Naive thymus-derived CD4-positive, alpha-beta T cell (primary cell): ENCODE data around the gene TMEM132C. TPM values are rescaled to one million over a fixed set of nuclear protein-coding genes. Genes with fewer than 3 reads are reported as not detected.

ENCODE experiments used
- ATAC-seq: fragments of 150-1000 bp; cut with Tn5 transposase; 2 replicates; pipeline ENCODE4 v1.10.0; 2021; ENCODE audit warnings: mild to moderate bottlenecking, moderate library complexity
- CTCF ChIA-PET: fragments of 350-600 bp; sonication (Branson Sonifier 250); formaldehyde crosslinking; loops from one replicate; lab custom pipeline; 2021; ENCODE audit warnings: antibody characterized with exemption; lab: Charles Lee
- POLR2A ChIA-PET: fragments of 350-600 bp; sonication (Branson Sonifier 250); formaldehyde crosslinking; loops from one replicate; lab custom pipeline; 2021; ENCODE audit warnings: antibody characterized with exemption, inconsistent platforms; lab: Charles Lee
- DNase-seq, 9 donors: peaks; one replicate each; pipeline versions ENCODE4 v3.0.0 to v3.0.0-alpha.2; 2020 to 2022; ENCODE audit warnings: mixed read lengths in 1 of 9
- H3K27ac ChIP-seq: one replicate; pipeline ENCODE4 v1.7.0; 2013; ENCODE audit warnings: mild to moderate bottlenecking, low read depth, low read length, moderate library complexity
- H3K27me3 ChIP-seq, 2 donors: one replicate each; pipeline ENCODE4 v1.7.0; 2013; ENCODE audit warnings: low read length in 2 of 2, mild to moderate bottlenecking in 2 of 2, moderate library complexity in 2 of 2; ENCODE audit not compliant: control insufficient read depth in 2 of 2, insufficient read depth in 2 of 2
- H3K36me3 ChIP-seq, 3 experiments: 1 replicate in 2 of 3; 2 replicates in 1 of 3; pipeline ENCODE4 v1.7.0; 2013; ENCODE audit warnings: low read length in 3 of 3, mild to moderate bottlenecking in 3 of 3, moderate library complexity in 1 of 3; ENCODE audit not compliant: insufficient read depth in 3 of 3, control insufficient read depth in 2 of 3
- H3K4me1 ChIP-seq, 2 donors: one replicate each; pipeline ENCODE4 v1.7.0; 2013; ENCODE audit warnings: low read length in 2 of 2, mild to moderate bottlenecking in 2 of 2, moderate library complexity in 1 of 2; ENCODE audit not compliant: control insufficient read depth in 2 of 2, insufficient read depth in 2 of 2
- H3K4me3 ChIP-seq: 2 replicates; pipeline ENCODE4 v1.7.0; 2013; ENCODE audit warnings: mild to moderate bottlenecking, low read length
- H3K9me3 ChIP-seq, 3 experiments: 1 replicate in 2 of 3; 2 replicates in 1 of 3; pipeline ENCODE4 v1.7.0; 2013; ENCODE audit warnings: low read length in 3 of 3; ENCODE audit not compliant: control insufficient read depth in 2 of 3
- H3K27ac Mint-ChIP-seq, 9 donors: one replicate each; pipeline ENCODE4 v1.8.0; 2020 to 2022; ENCODE audit warnings: mixed read lengths in 9 of 9, mild to moderate bottlenecking in 8 of 9, moderate library complexity in 5 of 9, inconsistent platforms in 2 of 9
- H3K27me3 Mint-ChIP-seq, 5 donors: one replicate each; pipeline ENCODE4 v1.8.0; 2021 to 2022; ENCODE audit warnings: mixed read lengths in 5 of 5, mild to moderate bottlenecking in 1 of 5
- H3K36me3 Mint-ChIP-seq, 5 donors: one replicate each; pipeline ENCODE4 v1.8.0; 2020 to 2022; ENCODE audit warnings: mixed read lengths in 5 of 5, mild to moderate bottlenecking in 3 of 5, inconsistent platforms in 1 of 5
- H3K4me1 Mint-ChIP-seq, 7 donors: one replicate each; pipeline ENCODE4 v1.8.0; 2020 to 2022; ENCODE audit warnings: mixed read lengths in 7 of 7, mild to moderate bottlenecking in 3 of 7, inconsistent platforms in 1 of 7
- H3K4me3 Mint-ChIP-seq, 10 donors: one replicate each; pipeline ENCODE4 v1.8.0; 2020 to 2022; ENCODE audit warnings: mild to moderate bottlenecking in 10 of 10, mixed read lengths in 10 of 10, moderate library complexity in 6 of 10, inconsistent platforms in 2 of 10
- H3K9me3 Mint-ChIP-seq, 11 donors: one replicate each; pipeline ENCODE4 v1.8.0; 2020 to 2022; ENCODE audit warnings: mixed read lengths in 11 of 11, mild to moderate bottlenecking in 4 of 11, inconsistent platforms in 1 of 11, moderate library complexity in 1 of 11
- intact Hi-C, 2 donors: fragments of 100-400 bp; cut with micrococcal nuclease; formaldehyde crosslinking; loops; one replicate each; pipeline ENCODE4 v1.15.1; 2023
- polyA plus RNA-seq, 2 donors: library from polyadenylated mRNA; unstranded; fragments of 300-500 nt; fragmentation: Illumina TruSeq; gene quantifications; one replicate each; pipeline ENCODE4 v1.2.3, GENCODE V29; 2021
- total RNA-seq, 6 experiments: library from RNA in 5 of 6; stranded (reverse) in 5 of 6; gene quantifications; 1 replicate in 5 of 6; 2 replicates in 1 of 6; pipeline ENCODE4 v1.2.3 and lab custom pipeline; 2021 to 2026

TMEM132C gene
- total and polyA plus RNA-seq, 7 experiments from 2014 or later = not detected

- Histone ChIP-seq H3K27me3 (no peaks in the 10 kb centered on the region), H3K4me3 (no peak overlapping the region), H3K9me3 (no peaks in the 10 kb centered on the region), H3K36me3 (no peaks in the 10 kb centered on the region), H3K4me1 (peaks cover 0 to 8% of the 10 kb centered on the region in 2 donors), H3K27ac (no peak overlapping the region)
- DNase-seq (no peak), ATAC-seq (no peak)
- H3K36me3 Mint-ChIP-seq = peaks cover 0 to 3% (median 0%) of the 10 kb centered on the region in 5 donors
- ChIA-PET CTCF (no interaction called here), POLR2A (no interaction called here)
- intact Hi-C loops = no loop called here
- peaks cover 0 to 10% (median 2%) of the 10 kb centered on the region in 11 donors for H3K9me3 Mint-ChIP-seq
- H3K27ac Mint-ChIP-seq = no peak overlapping the region
- no peak overlapping the region for H3K4me3 Mint-ChIP-seq
- H3K4me1 Mint-ChIP-seq = no peaks in the 10 kb centered on the region
- peaks cover 0 to 6% (median 0%) of the 10 kb centered on the region in 5 donors for H3K27me3 Mint-ChIP-seq
Observed at GRCh38 chr12:128687851-128688250, 420.9 kb downstream of the TMEM132C start.

GRCh38 chr12:128690641-128691040 lies 423.7 kb downstream of the TMEM132C start:
- Mint-ChIP-seq H3K36me3 (peaks cover 0 to 3% (median 0%) of the 10 kb centered on the region in 5 donors), H3K4me1 (no peaks in the 10 kb centered on the region), H3K9me3 (peaks cover 0 to 9% (median 1%) of the 10 kb centered on the region in 11 donors), H3K27ac (no peak overlapping the region), H3K4me3 (no peak overlapping the region), H3K27me3 (no peaks in the 10 kb centered on the region)
- ATAC-seq (no peak), DNase-seq (no peak)
- Histone ChIP-seq H3K36me3 (no peaks in the 10 kb centered on the region), H3K9me3 (no peaks in the 10 kb centered on the region), H3K4me3 (no peak overlapping the region), H3K4me1 (peaks cover 0 to 18% of the 10 kb centered on the region in 2 donors), H3K27ac (no peak overlapping the region), H3K27me3 (no peaks in the 10 kb centered on the region)
- ChIA-PET POLR2A (no interaction called here), CTCF (no interaction called here)
- intact Hi-C loops = no loop called here

- Histone ChIP-seq H3K4me1 (peaks cover 0 to 18% of the 10 kb centered on the region in 2 donors), H3K27me3 (no peaks in the 10 kb centered on the region), H3K27ac (no peak overlapping the region), H3K9me3 (no peaks in the 10 kb centered on the region), H3K36me3 (no peaks in the 10 kb centered on the region), H3K4me3 (no peak overlapping the region)
- no peaks in the 10 kb centered on the region for H3K4me1 Mint-ChIP-seq
- H3K27me3 Mint-ChIP-seq = peaks cover 0 to 5% (median 0%) of the 10 kb centered on the region in 5 donors
- ChIA-PET POLR2A (no interaction called here), CTCF (no interaction called here)
- no peaks in the 10 kb centered on the region for H3K36me3 Mint-ChIP-seq
- DNase-seq (no peak), ATAC-seq (peak; percentile 48)
- H3K4me3 Mint-ChIP-seq = no peak overlapping the region
- no peak overlapping the region for H3K27ac Mint-ChIP-seq
- H3K9me3 Mint-ChIP-seq = peaks cover 0 to 10% (median 5%) of the 10 kb centered on the region in 11 donors
- intact Hi-C loops = no loop called here
Observed at GRCh38 chr12:128693115-128693514, 426.1 kb downstream of the TMEM132C start.

- CTCF ChIA-PET = interaction anchor here (0.7 kb wide), 1 partner anchor 207 kb away, joined by 4 read pairs; no protein-coding TSS in a partner anchor
- no peaks in the 10 kb centered on the region for H3K36me3 ChIP-seq
Observed at GRCh38 chr12:128693771-128694170, 426.8 kb downstream of the TMEM132C start.

GRCh38 chr12:128694445-128694844 lies 427.5 kb downstream of the TMEM132C start:
- peaks cover 0 to 10% (median 5%) of the 10 kb centered on the region in 11 donors for H3K9me3 Mint-ChIP-seq
- no peaks in the 10 kb centered on the region for H3K36me3 ChIP-seq
- no peak for DNase-seq
- ChIA-PET CTCF (interaction anchor here (0.7 kb wide), 1 partner anchor 207 kb away, joined by 4 read pairs; no protein-coding TSS in a partner anchor), POLR2A (no interaction called here)
- H3K9me3 ChIP-seq = no peaks in the 10 kb centered on the region
- H3K36me3 Mint-ChIP-seq = no peaks in the 10 kb centered on the region
- no peak for ATAC-seq
- no peak overlapping the region for H3K27ac Mint-ChIP-seq
- no peak overlapping the region for H3K4me3 ChIP-seq
- intact Hi-C loops = no loop called here
- H3K4me3 Mint-ChIP-seq = no peak overlapping the region
- H3K27me3 ChIP-seq = no peaks in the 10 kb centered on the region
- peaks cover 0 to 18% of the 10 kb centered on the region in 2 donors for H3K4me1 ChIP-seq
- H3K27me3 Mint-ChIP-seq = peaks cover 0 to 5% (median 0%) of the 10 kb centered on the region in 5 donors
- H3K27ac ChIP-seq = no peak overlapping the region
- H3K4me1 Mint-ChIP-seq = no peaks in the 10 kb centered on the region

More at GRCh38 chr12:128693771-128694170, 426.8 kb downstream of the TMEM132C start:
- Mint-ChIP-seq H3K27ac (no peak overlapping the region), H3K9me3 (peaks cover 0 to 10% (median 5%) of the 10 kb centered on the region in 11 donors), H3K27me3 (peaks cover 0 to 5% (median 0%) of the 10 kb centered on the region in 5 donors), H3K4me3 (no peak overlapping the region), H3K36me3 (no peaks in the 10 kb centered on the region), H3K4me1 (no peaks in the 10 kb centered on the region)
- POLR2A ChIA-PET = no interaction called here
- intact Hi-C loops = no loop called here
- Histone ChIP-seq H3K27ac (no peak overlapping the region), H3K4me1 (peaks cover 0 to 18% of the 10 kb centered on the region in 2 donors), H3K9me3 (no peaks in the 10 kb centered on the region), H3K27me3 (no peaks in the 10 kb centered on the region), H3K4me3 (no peak overlapping the region)
- ATAC-seq (no peak), DNase-seq (no peak)

- intact Hi-C loops = no loop called here
- Mint-ChIP-seq H3K36me3 (no peaks in the 10 kb centered on the region), H3K4me1 (no peaks in the 10 kb centered on the region), H3K4me3 (no peak overlapping the region), H3K27me3 (peaks cover 0 to 5% (median 0%) of the 10 kb centered on the region in 5 donors), H3K27ac (no peak overlapping the region), H3K9me3 (peaks cover 0 to 10% (median 5%) of the 10 kb centered on the region in 11 donors)
- ATAC-seq (no peak), DNase-seq (no peak)
- Histone ChIP-seq H3K27ac (no peak overlapping the region), H3K36me3 (no peaks in the 10 kb centered on the region), H3K27me3 (no peaks in the 10 kb centered on the region), H3K9me3 (no peaks in the 10 kb centered on the region), H3K4me3 (no peak overlapping the region), H3K4me1 (peaks cover 0 to 18% of the 10 kb centered on the region in 2 donors)
- CTCF ChIA-PET = no interaction called here
- POLR2A ChIA-PET = no interaction called here
Observed at GRCh38 chr12:128695697-128696096, 428.7 kb downstream of the TMEM132C start.
